ENCODE results near the gene DPYSL4. TPM values are rescaled to one million over a fixed set of nuclear protein-coding genes. Genes with fewer than 3 reads are reported as not detected.

DPYSL4 gene
- total RNA-seq, 1 donor from 2014 or later: 43.6 TPM

GRCh38 chr10:132250481-132251475, 64.0 kb downstream of the DPYSL4 start:
- FAIRE-seq (no peak), DNase-seq (ENCODE audit: low spot score in 2 of 2) (no peak)

DNA sequence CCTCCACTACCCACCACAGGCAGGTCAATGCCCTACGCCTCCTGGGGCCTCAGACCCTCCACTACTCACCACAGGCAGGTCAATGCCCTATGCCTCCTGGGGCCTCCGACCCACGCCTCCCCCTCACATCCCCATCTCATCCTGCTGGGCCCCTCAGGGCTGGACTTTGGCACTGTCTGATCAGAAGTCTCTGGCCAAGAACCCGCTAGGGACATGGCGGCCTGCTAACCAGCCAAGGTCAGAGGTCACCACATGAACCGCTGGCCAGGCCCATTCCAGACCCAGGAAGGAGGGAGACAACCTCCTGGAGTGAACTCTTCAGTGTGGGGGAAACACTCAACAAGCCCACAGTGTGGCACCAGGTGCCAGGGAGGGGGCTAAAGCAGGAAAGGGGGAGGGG, 65.2 kb downstream of the DPYSL4 start:
- FAIRE-seq: no peak

DNA sequence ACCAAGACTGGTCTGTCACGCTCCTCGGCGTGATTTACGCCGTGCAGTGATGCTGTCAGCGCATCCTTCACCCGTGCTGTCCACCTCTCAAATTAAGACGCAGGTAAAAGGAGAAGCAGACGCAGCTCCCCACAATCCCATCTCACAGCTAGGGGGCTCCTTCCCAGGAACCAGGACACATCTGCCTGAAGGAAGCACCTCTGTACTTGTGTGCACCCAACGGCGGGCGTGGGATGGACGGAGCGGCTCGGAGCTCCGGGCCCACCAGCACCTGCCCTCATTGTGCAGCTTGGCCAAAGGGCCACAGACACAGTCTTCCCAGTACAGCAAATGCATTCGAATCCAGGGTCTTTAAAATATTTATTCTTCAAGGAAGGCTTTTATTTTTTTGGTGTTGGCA, 65.7 kb downstream of the DPYSL4 start:
- DNase-seq (ENCODE audit: low spot score in 2 of 2) (no peak), FAIRE-seq (no peak)

More for the DNA sequence above, 65.2 kb downstream of the DPYSL4 start:
- no peak for DNase-seq (ENCODE audit: low spot score in 2 of 2)

DNA sequence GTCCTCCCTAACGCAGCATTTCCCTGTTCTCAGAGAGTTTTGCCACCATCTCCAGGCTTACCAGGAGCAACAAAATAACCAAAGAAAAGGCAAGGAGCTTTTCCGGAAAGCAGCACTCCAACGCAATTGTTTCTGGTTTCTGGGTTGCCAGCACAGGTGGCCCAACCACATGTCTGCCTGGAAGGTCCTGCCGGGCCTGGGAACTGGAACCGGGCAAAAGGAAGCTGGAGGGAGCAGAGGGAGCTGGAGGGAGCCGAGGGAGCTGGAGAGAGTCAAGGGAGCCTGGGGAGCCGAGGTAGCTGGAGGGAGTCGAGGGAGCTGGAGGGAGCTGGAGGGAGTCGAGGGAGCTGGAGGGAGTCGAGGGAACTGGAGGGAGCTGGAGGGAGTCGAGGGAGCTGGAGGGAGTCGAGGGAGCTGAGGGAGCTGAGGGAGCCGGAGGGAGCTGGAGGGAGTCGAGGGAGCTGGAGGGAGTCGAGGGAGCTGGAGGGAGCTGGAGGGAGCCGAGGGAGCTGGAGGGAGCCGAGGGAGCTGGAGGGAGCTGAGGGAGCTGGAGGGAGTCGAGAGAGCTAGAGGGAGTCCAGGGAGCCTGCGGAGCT, 66.4 kb downstream of the DPYSL4 start:
- no peak for FAIRE-seq
- no peak for DNase-seq (ENCODE audit: low spot score in 2 of 2)

- DNase-seq (ENCODE audit: low spot score in 2 of 2) (no peak), FAIRE-seq (no peak)
These were observed 68.1 kb downstream of the DPYSL4 start for GRCh38 chr10:132254841-132255240.

Other genes starting within 250 kb of the DPYSL4 start
- 33.0 TPM for gene BNIP3, start 205.0 kb upstream of the DPYSL4 start, total RNA-seq
- 4.1 TPM for gene JAKMIP3, start 121.0 kb upstream of the DPYSL4 start, total RNA-seq
- gene STK32C, start 121.0 kb downstream of the DPYSL4 start, total RNA-seq: 25.3 TPM
- gene LRRC27, start 145.2 kb downstream of the DPYSL4 start, total RNA-seq: 20.0 TPM
- 9.4 TPM for gene PWWP2B, start 210.3 kb downstream of the DPYSL4 start, total RNA-seq